ENCODE data around the gene GDI1. TPM values are rescaled to one million over a fixed set of nuclear protein-coding genes. Genes with fewer than 3 reads are reported as not detected.

Gene GDI1
- 92.2 to 99.4 TPM (median 97.5 TPM) in 5 replicates for total RNA-seq (2022; extraction: Qiagen RNA extraction; ENCODE audit: low read depth)

GRCh38 chrX:154436983-154437752 is at the start of gene GDI1:
Gene GDI1, plus strand, starts transcription at chrX:154437154. Its CDS starts 101 bp downstream, at chrX:154437255.

DNA sequence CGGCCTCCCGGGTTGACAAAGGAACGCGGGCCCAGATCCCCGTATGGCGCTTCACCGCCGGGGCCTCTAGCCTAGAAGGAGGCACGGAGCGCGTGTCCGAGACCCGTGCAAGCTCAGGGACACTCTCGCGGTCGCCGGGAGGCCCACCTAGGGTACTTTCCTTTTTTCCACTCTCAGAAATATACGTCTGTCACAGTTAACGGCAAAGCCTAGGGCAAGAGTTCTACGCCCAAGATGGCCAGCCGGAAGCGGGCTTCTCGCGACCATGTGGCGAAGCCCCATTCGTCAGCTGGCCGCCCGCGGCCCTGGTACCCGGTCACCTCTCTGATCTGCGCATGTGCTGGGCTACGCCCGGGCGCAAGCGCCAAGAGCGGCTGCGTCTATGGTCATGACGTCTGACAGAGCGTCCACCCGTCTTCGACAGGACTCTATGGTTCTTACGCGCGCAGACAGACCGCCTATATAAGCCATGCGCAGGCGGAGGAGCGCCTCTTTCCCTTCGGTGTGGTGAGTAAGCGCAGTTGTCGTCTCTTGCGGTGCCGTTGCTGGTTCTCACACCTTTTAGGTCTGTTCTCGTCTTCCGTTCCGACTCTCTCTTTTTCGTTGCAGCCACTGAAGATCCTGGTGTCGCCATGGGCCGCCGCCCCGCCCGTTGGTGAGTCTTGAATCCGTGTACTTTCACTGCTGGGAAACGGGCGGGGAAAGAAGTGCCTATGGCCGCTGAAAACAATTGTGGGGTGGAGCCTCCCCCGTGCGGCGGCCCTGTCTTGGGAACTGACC is 38.9 kb upstream of the GDI1 start, which contains the start of gene RPL10:
Gene RPL10, plus strand, starts transcription at position 490 of the 780 bp plus-strand sequence. Its CDS starts 143 bp downstream, at position 633.

GRCh38 chrX:154409222-154409871 is 27.6 kb upstream of the GDI1 start, which contains the start of gene DNASE1L1:
Gene DNASE1L1, minus strand, starts transcription at chrX:154409254. Its CDS starts 3,686 bp downstream, at chrX:154405568.

DNA sequence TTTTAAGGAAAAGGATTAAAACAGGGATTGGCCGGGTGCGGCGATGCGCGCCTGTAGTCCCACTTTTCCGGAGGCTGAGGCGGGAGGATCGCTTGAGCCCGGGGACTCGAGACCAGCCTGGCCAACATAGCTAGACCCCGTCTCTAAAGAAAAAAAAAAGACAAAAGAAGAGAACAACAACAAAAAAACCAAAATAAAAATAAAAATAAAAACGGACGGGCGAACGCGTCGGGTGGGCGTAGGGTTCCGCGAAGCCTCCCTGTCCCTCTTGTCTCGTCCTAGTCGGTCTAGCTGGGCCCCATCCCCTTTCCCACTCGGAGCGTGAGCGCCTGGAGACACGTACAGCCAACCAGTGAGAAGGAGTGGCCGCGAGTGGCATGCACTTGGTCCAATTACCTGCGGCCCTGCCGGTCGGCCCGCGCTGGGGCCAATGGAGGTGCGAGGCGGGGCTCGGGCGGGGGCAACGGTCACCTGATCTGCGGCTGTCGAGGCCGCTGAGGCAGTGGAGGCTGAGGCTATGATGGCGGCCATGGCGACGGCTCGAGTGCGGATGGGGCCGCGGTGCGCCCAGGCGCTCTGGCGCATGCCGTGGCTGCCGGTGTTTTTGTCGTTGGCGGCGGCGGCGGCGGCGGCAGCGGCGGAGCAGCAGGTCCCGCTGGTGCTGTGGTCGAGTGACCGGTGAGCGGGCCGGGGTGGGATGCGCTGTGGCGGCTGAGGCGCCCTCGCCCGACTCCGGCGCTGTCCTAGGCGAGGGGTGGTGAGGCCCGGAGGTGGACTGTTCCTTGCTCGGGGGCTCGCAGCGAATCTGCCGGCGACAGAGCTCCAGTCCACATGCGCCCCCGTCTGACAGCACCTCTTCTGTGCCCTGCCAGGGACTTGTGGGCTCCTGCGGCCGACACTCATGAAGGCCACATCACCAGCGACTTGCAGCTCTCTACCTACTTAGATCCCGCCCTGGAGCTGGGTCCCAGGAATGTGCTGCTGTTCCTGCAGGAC is 8.5 kb upstream of the GDI1 start, which contains the start of gene ATP6AP1:
Gene ATP6AP1, plus strand, starts transcription at position 502 of the 996 bp plus-strand sequence. Its CDS starts 16 bp downstream, at position 518.

GRCh38 chrX:154443992-154444754 is 7.2 kb downstream of the GDI1 start, which contains the start of gene FAM50A:
Gene FAM50A, plus strand, starts transcription at chrX:154444141. Its CDS starts 95 bp downstream, at chrX:154444236.

GRCh38 chrX:154458116-154458953 is 21.4 kb downstream of the GDI1 start, which contains the start of gene PLXNA3:
Gene PLXNA3, plus strand, starts transcription at chrX:154458281. Its CDS starts 1,903 bp downstream, at chrX:154460184.

DNA sequence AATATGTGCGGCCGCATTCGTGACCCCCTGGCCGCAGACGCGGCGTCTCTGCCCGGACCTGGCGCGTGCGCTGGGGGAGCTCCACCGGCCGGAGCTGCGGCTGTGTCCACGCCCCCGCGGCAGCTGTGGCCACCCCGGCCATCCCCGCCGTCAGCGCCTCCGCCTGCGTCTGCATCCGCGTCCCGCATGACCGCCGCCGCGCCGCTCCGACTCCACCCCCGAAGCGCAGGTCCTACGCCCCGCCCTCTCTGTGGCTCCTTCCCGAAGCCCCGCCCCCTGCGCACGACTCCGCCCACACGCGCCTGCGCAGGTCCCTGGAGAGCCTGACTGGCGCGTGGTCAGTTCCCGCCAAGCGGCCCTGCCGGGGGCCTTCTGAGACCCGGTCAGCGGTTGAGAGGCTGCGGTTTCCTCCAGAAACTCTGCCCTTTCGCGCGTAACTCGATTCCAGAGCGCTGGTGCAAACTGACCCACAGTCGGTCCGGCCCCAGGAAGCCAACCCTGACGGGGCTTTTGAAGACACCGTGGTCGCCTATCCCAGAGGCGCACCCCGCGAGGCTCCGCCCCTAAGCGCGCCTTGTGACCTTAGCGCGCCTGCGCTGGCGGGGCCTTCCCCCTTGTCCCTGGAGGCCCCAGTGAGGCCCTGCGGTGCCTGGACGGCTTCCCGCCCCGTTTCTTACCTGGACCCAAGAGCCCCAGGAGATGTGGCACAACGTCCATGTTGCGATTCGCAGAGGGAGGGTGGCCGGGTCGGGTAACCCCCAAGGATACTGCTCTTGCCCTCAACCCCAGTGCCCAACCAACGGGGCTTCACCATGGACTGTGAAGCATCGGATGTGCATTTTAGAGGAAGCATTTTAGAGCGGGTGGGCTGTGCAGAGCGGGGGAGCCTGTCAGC is 42.0 kb downstream of the GDI1 start, which contains the start of gene LAGE3:
Gene LAGE3, minus strand, starts transcription at position 554 of the 895 bp plus-strand sequence. Its CDS starts 366 bp downstream, at position 188.

GRCh38 chrX:154486396-154487207 is 49.6 kb downstream of the GDI1 start, which contains the start of gene UBL4A:
Gene UBL4A, minus strand, starts transcription at chrX:154486615. Its CDS starts 31 bp downstream, at chrX:154486584.

GRCh38 chrX:154490414-154491083 is 53.6 kb downstream of the GDI1 start, which contains the start of gene SLC10A3:
Gene SLC10A3, minus strand, starts transcription at chrX:154490629. Its CDS starts 1,689 bp downstream, at chrX:154488940.

Other genes with a start within 250 kb of the GDI1 start
- gene OPN1MW2, start 217.4 kb upstream of the GDI1 start, total RNA-seq (2022; extraction: Qiagen RNA extraction; ENCODE audit: low read depth): not detected in 5 replicates
- not detected in 5 replicates for gene OPN1MW3, start 179.6 kb upstream of the GDI1 start, total RNA-seq (2022; extraction: Qiagen RNA extraction; ENCODE audit: low read depth)
- gene TEX28, start 142.0 kb upstream of the GDI1 start, total RNA-seq (2022; extraction: Qiagen RNA extraction; ENCODE audit: low read depth): not detected in 5 replicates
- 0.06 to 0.23 TPM in 2 of 5 replicates, not detected in the others for gene TKTL1, start 141.4 kb upstream of the GDI1 start, total RNA-seq (2022; extraction: Qiagen RNA extraction; ENCODE audit: low read depth)
- gene FLNA, start 62.5 kb upstream of the GDI1 start, total RNA-seq (2022; extraction: Qiagen RNA extraction; ENCODE audit: low read depth): 1,489 to 1,751 TPM (median 1,561 TPM) in 5 replicates
- gene EMD, start 57.9 kb upstream of the GDI1 start, total RNA-seq (2022; extraction: Qiagen RNA extraction; ENCODE audit: low read depth): 137 to 159 TPM (median 152 TPM) in 5 replicates
- gene RPL10, start 38.8 kb upstream of the GDI1 start, total RNA-seq (2022; extraction: Qiagen RNA extraction; ENCODE audit: low read depth): 4,944 to 5,934 TPM (median 5,259 TPM) in 5 replicates
- gene DNASE1L1, start 27.9 kb upstream of the GDI1 start, total RNA-seq (2022; extraction: Qiagen RNA extraction; ENCODE audit: low read depth): 26.5 to 29.9 TPM (median 27.4 TPM) in 5 replicates
- 26.6 to 37.0 TPM (median 35.2 TPM) in 5 replicates for gene TAFAZZIN, start 25.6 kb upstream of the GDI1 start, total RNA-seq (2022; extraction: Qiagen RNA extraction; ENCODE audit: low read depth)
- 82.2 to 107 TPM (median 102 TPM) in 5 replicates for gene ATP6AP1, start 8.5 kb upstream of the GDI1 start, total RNA-seq (2022; extraction: Qiagen RNA extraction; ENCODE audit: low read depth)
- gene FAM50A, start 7.0 kb downstream of the GDI1 start, total RNA-seq (2022; extraction: Qiagen RNA extraction; ENCODE audit: low read depth): 94.9 to 121 TPM (median 111 TPM) in 5 replicates
- 5.4 to 17.5 TPM (median 12.2 TPM) in 5 replicates for gene PLXNA3, start 21.1 kb downstream of the GDI1 start, total RNA-seq (2022; extraction: Qiagen RNA extraction; ENCODE audit: low read depth)
- gene LAGE3, start 42.1 kb downstream of the GDI1 start, total RNA-seq (2022; extraction: Qiagen RNA extraction; ENCODE audit: low read depth): 44.8 to 69.5 TPM (median 62.9 TPM) in 5 replicates
- 64.6 to 70.4 TPM (median 66.2 TPM) in 5 replicates for gene UBL4A, start 49.5 kb downstream of the GDI1 start, total RNA-seq (2022; extraction: Qiagen RNA extraction; ENCODE audit: low read depth)
- gene SLC10A3, start 53.5 kb downstream of the GDI1 start, total RNA-seq (2022; extraction: Qiagen RNA extraction; ENCODE audit: low read depth): 35.4 to 42.5 TPM (median 38.9 TPM) in 5 replicates
- 37.8 to 47.0 TPM (median 42.4 TPM) in 5 replicates for gene FAM3A, start 79.1 kb downstream of the GDI1 start, total RNA-seq (2022; extraction: Qiagen RNA extraction; ENCODE audit: low read depth)
- gene G6PD, start 109.7 kb downstream of the GDI1 start, total RNA-seq (2022; extraction: Qiagen RNA extraction; ENCODE audit: low read depth): 1,297 to 1,681 TPM (median 1,624 TPM) in 5 replicates
- 33.0 to 45.1 TPM (median 42.9 TPM) in 5 replicates for gene IKBKG, start 110.5 kb downstream of the GDI1 start, total RNA-seq (2022; extraction: Qiagen RNA extraction; ENCODE audit: low read depth)
- gene CTAG1A, start 148.0 kb downstream of the GDI1 start, total RNA-seq (2022; extraction: Qiagen RNA extraction; ENCODE audit: low read depth): not detected in 5 replicates
- not detected in 5 replicates for gene CTAG1B, start 182.1 kb downstream of the GDI1 start, total RNA-seq (2022; extraction: Qiagen RNA extraction; ENCODE audit: low read depth)
- gene CTAG2, start 216.4 kb downstream of the GDI1 start, total RNA-seq (2022; extraction: Qiagen RNA extraction; ENCODE audit: low read depth): not detected in 5 replicates

Measured in A549 treated with DMSO at 1 μM for 4 hours (cell line).